CD4-positive, alpha-beta T cell treated with Interleukin-4 for 4 hours (primary cell): Measurements from ENCODE around the gene PPT2.

Experiments
- DNase-seq: peaks from one replicate; pipeline ENCODE4 v3.0.0-alpha.2; 2020

PPT2 gene

GRCh38 chr6:32152769-32153563 lies 975 bp upstream of the PPT2 start:
- DNase-seq = no peak

DNA sequence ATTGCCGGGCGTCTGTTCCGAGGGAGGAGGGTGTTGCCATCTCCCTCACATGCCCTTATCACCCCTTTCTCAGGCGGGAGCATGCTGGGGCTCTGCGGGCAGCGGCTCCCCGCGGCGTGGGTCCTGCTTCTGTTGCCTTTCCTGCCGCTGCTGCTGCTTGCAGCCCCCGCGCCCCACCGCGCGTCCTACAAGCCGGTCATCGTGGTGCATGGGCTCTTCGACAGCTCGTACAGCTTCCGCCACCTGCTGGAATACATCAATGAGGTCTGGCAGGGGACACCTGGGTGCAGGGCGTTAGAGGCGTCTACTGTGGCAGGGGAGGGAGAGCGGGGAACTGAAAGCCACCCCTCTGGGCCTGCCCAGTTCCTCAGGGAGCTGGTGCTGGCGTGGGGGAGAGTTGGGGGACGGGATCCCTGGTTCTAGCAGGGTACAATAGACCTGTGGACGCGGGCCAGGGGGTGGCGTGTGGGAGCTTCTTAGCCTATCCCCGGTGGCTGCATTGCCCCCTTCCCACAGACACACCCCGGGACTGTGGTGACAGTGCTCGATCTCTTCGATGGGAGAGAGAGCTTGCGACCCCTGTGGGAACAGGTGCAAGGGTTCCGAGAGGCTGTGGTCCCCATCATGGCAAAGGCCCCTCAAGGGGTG lies 697 bp downstream of the PPT2 start:
- DNase-seq = peak; percentile 68

DNA sequence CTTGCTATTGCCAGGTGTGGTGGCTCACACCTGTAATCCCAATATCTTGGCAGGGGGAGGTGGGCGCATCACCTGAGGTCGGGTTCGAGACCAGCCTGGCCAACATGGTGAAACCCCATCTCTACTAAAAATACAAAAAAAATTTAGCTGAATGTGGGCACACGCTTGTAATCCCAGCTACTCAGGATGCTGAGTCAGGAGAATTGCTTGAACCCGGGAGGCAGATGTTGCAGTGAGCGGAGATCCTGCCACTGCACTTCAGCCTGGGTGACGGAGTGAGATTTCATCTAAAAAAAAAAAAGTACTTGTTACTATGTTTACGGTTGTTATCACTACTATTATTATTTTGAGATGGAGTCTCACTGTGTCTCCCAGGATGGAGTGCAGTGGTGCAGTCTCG lies 3.0 kb downstream of the PPT2 start:
- no peak for DNase-seq

- no peak for DNase-seq
These were observed 4.1 kb downstream of the PPT2 start for GRCh38 chr6:32158052-32158451.

GRCh38 chr6:32163559-32164258 lies 9.8 kb downstream of the PPT2 start:
- no peak for DNase-seq

GRCh38 chr6:32164295-32164694 lies 10.4 kb downstream of the PPT2 start, which contains the start of gene EGFL8:
Gene EGFL8 (plus strand): TSS chr6:32164595. CDS start chr6:32166166, 1,571 bp downstream.
- no peak for DNase-seq

GRCh38 chr6:32166411-32167061 lies 12.6 kb downstream of the PPT2 start:
- DNase-seq = no peak

DNA sequence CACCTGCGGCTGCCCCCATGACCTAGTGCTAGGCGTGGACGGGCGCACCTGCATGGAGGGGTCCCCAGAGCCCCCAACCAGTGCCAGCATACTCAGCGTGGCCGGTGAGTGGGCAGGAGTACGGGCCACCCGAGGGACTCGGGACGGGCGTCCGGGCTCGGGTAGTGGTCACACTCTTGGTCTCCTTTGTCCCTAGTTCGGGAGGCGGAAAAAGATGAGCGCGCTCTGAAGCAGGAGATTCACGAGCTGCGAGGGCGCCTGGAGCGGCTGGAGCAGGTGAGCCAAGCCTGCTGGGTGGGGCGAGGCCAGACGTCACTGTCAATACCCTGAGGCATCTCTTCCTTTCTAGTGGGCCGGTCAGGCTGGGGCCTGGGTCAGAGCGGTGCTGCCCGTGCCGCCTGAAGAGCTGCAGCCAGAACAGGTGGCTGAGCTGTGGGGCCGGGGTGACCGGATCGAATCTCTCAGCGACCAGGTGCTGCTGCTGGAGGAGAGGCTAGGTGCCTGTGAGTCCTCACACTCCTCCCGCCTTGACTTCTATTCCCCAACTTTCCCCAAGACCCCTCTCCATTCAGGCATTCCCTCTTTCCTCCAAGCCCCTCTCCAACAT lies 13.3 kb downstream of the PPT2 start:
- DNase-seq = no peak

DNA sequence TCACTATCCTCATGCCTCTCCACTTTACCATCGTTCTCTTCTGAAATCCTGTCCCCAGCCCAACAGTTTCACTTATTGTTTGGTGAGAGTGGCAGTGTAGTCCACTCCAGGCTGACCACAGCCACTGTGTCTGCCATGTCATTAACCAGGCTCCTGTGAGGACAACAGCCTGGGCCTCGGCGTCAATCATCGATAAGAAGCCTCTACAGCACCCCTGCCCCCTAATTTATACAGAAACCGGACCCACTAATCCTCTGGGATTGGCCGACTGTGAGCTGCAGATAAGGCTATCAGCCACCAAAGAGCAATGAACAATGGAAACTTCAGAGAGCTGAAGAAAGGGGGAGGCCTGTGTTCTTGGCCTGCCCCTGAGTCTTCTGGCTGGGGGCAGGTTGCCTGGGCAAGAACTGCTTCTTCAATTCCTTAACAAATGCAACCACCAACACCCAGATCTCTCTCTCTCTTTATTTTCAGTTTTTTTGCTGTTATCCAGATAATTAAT lies 13.9 kb downstream of the PPT2 start:
- no peak for DNase-seq

- DNase-seq = no peak
These were observed 14.4 kb downstream of the PPT2 start for GRCh38 chr6:32168350-32168749.

DNA sequence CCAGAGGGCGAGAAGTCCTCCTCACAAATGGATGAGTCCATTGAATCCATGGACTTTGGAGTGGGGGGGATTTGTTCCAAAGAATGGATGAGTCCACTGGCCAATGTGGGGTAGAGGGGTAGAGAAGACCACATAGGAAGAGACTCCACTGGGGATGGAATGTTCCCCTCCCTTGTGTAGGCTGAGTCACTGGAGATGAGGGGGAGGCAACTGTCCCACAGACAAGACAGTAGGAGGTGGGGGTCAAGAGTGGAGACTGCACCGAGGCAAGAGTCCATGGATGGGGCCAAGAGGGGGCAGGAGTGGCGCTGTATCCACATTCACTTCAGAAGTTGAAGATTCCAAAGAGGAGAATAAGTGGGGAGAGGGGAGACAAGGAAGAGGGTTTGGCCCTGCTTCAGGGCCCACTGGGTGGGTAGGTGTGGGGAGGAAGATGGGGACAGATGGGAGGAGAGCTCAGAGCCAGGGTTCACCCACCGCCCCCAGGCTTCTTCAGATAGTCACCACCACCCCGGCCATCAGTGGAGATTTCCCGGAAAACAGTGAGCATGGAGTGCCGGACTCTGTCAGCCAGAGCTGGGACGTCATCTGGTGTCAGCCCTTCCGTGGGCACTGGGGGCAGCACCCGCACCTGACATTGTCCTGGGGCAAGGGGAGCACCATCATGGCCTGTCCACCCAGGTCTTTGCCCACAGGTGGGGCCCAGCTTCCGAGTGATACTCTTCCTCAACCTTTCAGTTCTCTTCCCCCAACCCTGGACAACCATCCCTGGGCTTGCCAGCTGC lies 15.1 kb downstream of the PPT2 start:
- no peak for DNase-seq

DNA sequence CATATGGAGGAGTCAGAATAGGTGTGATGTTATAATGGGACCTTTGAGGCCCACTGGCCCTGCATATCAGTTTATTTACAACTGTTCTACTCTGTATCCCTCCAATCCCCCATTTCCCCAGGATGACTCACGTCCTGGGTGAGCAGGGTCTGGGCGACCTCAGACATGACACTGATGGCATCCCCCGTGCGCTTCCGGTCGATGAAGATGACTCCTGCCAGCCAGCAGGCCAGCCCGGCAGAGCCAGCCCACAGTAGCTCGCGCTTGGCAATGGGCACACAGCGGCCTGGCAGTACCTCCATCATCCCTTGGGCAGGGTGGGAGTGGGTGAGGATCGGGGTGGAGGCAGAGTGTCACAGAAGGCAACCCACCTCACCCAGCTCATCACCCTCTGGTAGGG lies 16.4 kb downstream of the PPT2 start:
- DNase-seq = no peak

- DNase-seq = no peak
These were observed 17.3 kb downstream of the PPT2 start for GRCh38 chr6:32171234-32171633.

DNA sequence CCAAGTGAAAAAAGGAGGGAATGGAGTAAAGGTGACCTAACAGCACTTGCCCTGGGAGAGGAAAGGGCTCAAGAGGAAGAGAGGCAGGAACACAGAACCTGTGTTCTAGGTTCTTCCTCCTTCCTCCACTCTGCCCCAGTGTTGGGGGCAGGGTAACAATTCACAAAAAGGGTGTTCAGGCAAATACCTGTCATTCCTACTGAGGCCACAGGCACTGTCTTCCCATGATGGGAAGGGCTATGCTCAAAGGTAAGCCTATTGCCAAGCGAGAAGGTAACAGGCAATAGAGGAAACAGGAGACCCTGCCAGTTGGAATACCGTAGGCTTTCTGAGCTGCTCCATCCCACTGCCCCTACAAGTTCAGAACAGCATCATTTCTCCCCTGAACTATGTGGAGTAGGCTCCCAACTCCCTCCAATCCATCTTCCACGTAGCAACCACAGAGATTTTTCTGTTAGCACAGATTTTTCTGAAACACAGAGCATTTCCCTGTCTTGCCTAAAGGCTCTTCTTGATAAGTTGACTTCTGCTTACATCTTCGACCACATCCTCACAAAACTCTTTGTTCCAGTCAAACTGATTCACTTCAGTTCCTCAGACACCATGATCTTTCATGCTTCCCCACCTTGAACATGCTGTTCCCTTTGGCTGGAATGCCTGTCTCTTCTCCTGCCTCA lies 19.2 kb downstream of the PPT2 start:
- DNase-seq = no peak

- DNase-seq = no peak
These were observed 20.5 kb downstream of the PPT2 start for GRCh38 chr6:32174416-32174815.

DNA sequence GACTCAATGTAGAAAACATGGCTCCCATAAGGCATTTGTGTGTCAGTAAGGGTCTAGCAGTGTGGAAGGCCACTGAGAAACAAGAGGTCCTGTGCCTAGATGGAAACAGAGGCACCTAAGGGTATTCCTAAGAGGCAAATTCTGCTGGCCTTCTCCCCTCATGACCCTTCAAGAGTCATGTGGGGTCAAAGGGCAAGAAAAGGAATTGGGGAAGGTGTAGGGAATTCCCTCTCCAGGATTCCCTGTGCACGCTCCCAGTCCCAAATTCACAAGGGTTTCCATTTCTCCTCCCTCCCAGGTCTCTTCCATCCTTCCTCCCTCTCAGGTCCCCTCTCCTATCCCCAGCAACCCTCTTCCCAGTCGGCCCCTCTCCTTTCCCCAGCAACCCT lies 21.4 kb downstream of the PPT2 start:
- no peak for DNase-seq

DNA sequence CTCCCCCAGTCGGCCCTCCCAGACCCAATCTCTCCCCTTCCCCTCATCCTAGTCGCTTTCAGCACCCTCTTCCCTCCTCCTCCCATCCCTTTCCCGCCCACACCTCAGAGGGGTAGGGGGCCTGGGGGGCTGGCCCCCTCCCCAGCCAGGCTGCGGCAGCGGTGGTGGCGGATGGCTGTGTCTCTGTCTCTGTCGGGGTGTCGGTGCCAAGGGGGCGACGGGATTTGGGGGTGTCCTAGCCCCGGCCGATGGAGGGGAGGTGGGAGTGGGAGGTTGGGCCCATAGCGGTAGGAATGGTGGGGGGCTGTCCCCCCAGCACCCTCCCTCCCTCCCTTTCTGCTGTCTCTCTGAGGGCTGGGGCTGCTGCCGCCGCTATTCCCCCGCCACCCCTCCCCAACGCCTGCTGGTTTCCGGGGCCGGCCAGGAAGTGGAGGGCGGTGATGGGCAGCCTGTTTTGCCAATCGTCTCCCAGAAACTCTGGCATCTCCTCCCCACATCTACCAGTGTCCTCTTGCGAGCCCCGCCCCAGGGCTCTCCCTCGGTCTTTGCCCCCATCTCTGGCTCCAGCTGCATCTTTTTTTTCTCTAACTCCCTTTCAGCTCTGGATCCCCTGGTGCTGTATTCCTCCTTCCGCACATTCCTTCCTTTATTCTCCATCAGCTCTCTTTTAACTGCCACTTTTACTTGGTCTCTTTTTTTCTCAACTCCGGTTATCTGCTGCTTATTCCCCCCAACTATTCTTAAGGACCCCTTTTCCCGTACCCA lies 22.0 kb downstream of the PPT2 start, which contains the start of gene AGPAT1:
Gene AGPAT1, minus strand, starts transcription at position 374 of the 765 bp plus-strand sequence. CDS start 4,588 bp downstream, outside the sequence.
- peak; percentile 98 for DNase-seq

- no peak for DNase-seq
These were observed 22.7 kb downstream of the PPT2 start for GRCh38 chr6:32176476-32177182.

DNA sequence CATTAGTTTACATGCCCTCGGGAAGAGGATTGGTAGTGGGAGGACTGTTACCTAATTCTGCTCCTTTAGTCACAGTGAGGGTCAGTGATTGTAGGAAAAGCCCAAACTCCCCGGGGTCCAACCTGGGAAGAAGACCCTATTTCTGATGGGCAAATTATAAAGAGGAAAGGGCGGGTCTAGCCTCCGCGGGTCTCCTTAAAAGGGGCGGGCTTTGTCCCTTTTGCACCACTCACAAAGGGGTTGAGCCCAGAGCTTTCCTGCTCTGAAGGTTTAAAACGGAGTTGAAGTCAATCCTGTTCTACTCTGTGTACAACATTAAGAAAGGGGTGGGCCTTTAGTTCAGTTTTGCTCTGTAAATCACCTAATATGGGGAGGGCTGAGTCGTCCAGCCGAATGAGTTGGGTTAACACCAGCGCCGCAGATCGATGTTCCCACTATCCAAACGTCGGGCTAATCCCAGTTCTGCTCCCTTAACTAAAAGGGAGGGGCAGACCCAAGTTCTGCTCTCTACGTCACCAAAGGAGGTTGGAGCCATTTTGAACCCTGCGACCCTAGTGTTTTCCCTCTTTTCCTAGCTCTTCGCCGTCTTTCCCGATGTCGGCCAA lies 23.3 kb downstream of the PPT2 start:
- DNase-seq = peak; percentile 64
